ES-I3 (cell line): ENCODE data around the gene SGF29.
"Not testable (repeated sequence)": the region's sequence is repeated elsewhere in the genome, so short reads cannot be mapped to it uniquely, and the experiment has no call there.

Experiments used
- H3K36me3 ChIP-seq: 2 replicates; pipeline ENCODE4 v1.6.1; 2013; ENCODE audit warnings: mild to moderate bottlenecking, low read length, control low read depth, moderate library complexity; ENCODE audit not compliant: insufficient read depth
- H3K4me1 ChIP-seq: 2 replicates; pipeline ENCODE4 v1.6.1; 2013; ENCODE audit warnings: mild to moderate bottlenecking, control low read depth, low read length; ENCODE audit not compliant: insufficient read depth
- H3K9ac ChIP-seq: 2 replicates; pipeline ENCODE4 v1.6.1; 2013; ENCODE audit warnings: low read depth, mild to moderate bottlenecking, low read length, moderate library complexity
- H3K9me3 ChIP-seq: 2 replicates; pipeline ENCODE4 v1.6.1; 2013; ENCODE audit warnings: mild to moderate bottlenecking, low read length, moderate library complexity; ENCODE audit not compliant: control insufficient read depth, insufficient read depth

Gene SGF29

DNA sequence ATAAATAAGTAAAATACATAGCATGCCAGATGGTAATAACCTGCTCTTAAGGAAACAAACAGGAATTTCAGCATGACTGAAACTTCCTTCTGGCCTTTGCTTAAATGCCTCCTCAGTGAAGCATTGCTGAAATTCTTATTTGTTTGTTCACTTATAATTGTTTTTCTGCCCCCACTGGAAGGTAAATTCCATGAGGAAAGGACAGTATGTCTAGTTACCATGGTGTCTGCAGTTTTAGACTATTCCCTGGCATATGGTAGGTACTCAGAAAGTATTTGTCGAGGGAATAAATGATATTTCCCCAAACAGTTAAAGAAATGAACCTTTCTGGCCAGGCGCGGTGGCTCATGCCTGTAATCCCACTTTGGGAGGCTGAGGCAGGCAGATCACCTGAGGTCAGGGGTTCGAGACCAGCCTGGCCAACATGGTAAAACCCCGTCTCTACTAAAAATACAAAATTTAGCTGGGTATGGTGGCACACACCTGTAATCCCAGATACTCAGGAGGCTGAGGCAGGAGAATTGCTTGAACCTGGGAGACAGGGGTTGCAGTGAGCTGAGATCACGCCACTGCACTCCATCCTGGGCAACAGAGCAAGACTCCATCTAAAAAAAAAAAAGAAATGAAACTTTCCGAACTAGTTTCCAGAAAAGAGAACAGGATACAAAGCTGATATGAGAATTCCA lies 26.5 kb upstream of the SGF29 start:
- H3K4me1 ChIP-seq, H3K36me3 ChIP-seq, H3K9me3 ChIP-seq, H3K9ac ChIP-seq: not testable (repeated sequence)

DNA sequence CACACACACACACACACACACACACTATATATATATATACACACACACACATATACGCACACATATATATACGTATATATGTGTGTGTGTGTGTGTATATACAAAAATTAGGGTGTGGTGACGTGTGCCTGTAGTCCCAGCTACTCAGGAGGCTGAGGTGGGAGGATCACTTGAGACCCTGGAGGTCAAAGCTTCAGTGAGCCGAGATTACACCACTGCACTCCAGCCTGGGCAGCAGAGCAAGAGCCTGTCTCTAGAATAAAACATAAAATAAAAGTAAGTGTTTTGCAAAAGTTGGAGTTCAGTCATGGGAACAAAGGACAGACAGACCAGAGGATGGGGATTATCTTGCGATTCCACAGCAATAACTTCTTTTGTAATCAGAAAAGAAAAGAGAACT lies 25.7 kb upstream of the SGF29 start:
- no peaks in the 10 kb centered on the region for H3K4me1 ChIP-seq
- no peaks in the 10 kb centered on the region; the same call in 1 of the 2 replicates for H3K9me3 ChIP-seq
- no peaks in the 10 kb centered on the region for H3K36me3 ChIP-seq
- no peak overlapping the region for H3K9ac ChIP-seq

DNA sequence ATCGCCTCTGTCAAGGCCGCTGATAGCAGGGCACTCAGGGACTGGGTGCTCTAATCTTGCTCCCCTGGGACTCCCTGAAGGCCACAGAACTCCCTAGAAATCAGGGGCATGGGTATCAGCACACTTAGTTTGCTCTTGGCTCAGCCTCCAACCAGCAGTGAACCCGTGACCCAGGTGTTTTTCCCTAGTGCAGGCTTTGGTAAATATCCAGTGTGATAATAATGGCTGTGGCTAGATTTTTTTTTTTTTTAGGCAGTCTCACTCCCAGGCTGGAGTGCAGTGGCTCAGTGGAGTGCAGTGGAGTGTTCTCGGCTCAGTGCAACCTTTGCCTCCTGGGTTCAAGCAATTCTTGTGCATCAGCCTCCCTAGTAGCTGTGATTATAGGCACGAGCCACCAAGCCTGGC lies 25.3 kb upstream of the SGF29 start:
- H3K4me1 ChIP-seq: no peaks in the 10 kb centered on the region
- no peaks in the 10 kb centered on the region; the same call in 1 of the 2 replicates for H3K9me3 ChIP-seq
- H3K9ac ChIP-seq: no peak overlapping the region
- H3K36me3 ChIP-seq: no peaks in the 10 kb centered on the region

DNA sequence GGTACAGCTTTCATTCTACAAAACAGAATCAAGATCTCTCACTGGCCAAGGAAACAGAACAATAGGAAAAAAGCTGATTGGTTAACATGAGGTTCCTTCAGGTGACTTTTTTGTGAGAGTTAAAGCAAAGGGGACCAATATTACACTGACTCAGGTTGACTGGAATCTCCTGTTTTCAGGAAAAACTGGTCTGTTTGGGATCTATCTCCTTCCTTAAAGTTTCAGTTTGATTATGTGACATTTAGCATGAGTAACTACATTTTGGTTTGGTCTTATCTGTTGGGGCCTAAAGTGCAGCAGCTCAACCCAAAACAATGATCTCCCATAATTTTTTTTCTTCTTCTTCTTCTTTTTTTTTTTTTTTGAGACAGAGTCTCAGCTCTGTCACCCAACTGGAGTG lies 24.6 kb upstream of the SGF29 start:
- no peaks in the 10 kb centered on the region for H3K4me1 ChIP-seq
- no peaks in the 10 kb centered on the region; the same call in 1 of the 2 replicates for H3K9me3 ChIP-seq
- H3K9ac ChIP-seq: no peak overlapping the region
- no peaks in the 10 kb centered on the region for H3K36me3 ChIP-seq

DNA sequence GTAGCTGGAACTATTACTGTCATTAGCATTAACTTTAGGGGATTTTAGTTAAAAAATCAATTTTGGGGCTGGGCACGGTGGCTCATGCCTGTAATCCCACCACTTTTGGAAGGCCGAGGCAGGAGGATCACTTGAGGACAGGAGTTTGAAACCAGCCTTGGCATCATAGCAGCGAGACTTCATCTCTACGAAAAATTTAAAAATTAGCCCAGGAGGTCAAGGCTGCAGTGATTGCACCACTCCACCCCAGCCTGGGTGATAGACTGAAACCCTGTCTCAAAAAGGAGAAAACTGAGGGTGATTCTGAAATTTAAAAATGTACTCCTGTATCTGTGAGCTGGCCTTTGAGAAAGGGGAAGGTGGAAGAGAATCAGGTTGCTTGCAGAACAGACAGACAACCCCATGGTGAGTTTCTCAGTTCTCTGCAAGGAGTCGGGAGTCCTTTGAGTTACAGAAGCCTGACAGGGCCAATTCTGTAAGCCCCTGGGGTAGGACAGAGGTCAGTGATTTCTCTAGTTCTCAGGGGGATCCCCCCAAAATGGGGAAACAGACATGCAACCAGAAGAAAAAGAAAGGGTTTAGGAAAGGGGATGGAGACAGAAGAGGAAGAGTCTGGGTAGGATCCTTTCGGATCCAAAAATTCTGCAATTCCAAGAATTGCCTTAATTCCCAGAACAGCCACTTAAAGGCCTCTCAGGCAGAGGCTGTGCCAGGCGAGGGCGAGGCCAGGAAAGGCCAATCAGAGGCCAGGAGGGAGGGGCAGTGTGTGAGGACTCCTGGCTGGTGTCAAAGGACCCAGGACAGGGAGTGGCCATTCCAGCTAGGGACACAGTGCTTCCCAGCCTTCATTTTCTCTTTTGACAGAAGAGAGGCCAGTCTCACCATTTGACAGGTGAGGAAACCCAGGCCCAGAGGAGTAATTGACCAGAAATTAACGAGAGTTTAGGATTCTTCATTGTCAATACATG lies 21.7 kb upstream of the SGF29 start:
- Histone ChIP-seq H3K9ac (0 out of 2 replicates have a peak overlapping the region, but pooled peaks have one; percentile 9), H3K36me3 (no peaks in the 10 kb centered on the region), H3K4me1 (no peaks in the 10 kb centered on the region), H3K9me3 (no peaks in the 10 kb centered on the region)

DNA sequence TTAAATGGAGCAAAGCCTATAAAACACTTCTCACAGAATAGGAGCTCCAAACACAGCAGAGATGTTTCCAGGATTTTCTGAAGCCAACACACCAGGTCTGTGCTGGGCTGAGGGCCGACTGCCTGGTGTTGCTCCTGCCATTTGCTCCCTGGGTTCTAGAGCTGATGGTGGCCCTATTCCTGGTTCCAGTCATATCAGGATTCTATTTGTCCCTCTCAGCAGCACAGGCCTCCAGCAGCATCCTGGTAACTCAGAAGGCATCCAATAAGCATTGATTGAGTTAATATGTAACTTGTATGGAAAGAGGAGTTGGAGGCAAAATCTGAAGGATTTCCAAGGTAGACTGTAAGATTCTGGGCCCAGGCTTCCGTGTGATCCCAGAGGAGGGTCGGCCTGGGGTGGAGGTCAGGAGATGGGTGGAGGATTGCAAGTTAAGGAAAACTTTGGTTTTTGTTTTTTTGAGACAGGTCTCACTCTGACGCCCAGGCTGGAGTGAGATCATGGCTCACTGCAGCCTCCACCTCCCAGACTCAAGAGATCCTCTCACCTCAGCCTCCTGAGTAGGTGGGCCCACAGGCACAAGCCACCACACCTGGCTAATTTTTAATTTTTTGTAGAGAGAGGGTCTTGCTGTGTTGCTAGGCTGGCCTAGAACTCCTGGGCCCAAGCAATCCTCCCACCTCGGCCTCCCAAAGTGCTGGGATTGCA lies 20.6 kb upstream of the SGF29 start:
- H3K9ac ChIP-seq: no peak overlapping the region
- H3K4me1 ChIP-seq: no peaks in the 10 kb centered on the region
- no peaks in the 10 kb centered on the region for H3K36me3 ChIP-seq
- no peaks in the 10 kb centered on the region for H3K9me3 ChIP-seq

DNA sequence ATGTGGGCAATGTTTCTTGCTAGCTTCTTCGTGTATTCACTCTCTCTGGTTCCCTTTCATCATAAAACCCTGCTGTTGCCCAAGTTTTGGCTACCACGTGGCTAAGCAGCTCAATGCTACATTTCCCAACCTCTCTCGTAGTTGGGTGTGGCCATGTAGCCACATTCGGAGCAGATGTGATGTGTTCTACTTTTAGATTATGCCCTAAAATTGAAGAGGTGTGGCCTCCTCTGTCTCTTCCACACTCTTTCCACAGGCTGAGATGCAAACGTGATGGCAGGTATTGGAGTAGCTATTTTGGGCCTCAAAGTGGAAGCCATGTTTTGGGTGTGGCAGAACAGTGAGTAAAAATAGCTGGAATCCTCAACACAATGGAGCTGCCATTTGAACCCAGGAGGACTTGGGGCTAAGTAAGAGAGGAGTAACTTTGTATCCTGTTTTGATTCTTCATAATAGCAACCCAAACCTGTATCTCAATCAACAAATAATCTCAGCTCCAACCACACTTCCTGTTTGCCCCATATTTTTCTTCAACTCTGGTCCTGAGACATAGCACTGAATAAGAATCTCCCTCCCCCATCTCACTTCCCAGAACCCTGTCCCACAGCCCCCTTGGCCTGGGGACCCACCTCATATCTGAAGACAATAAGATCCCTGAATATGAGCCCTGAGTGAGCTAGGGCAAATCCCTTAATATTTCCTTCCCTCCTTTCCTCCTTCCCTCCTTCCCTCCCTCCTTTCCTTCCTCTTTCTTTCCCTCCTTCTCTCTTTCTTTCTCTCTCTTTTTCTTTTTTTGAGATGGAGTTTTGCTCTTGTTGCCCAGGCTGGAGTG lies 19.0 kb upstream of the SGF29 start:
- H3K4me1 ChIP-seq: no peaks in the 10 kb centered on the region
- no peak overlapping the region for H3K9ac ChIP-seq
- no peaks in the 10 kb centered on the region for H3K9me3 ChIP-seq
- no peaks in the 10 kb centered on the region for H3K36me3 ChIP-seq

DNA sequence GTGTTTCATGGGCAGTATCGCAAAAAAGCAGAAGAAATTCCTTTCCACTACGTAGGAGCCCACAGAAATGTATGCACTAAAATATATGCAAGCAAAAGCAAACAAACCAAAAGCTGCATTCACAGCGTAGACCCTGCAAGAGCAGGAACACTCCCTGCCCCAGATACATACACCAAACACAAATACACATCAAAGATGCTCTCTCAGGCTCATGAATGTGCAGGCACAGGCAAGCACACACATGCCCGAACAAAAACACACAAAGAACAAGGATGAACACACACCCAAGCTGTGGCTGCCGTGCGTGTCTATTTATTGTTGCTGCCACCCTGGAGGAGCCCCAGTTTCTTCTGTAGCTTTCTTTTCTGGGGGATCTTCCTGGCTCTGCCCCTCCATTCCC lies 16.6 kb upstream of the SGF29 start:
- H3K36me3 ChIP-seq: no peaks in the 10 kb centered on the region
- no peak overlapping the region for H3K9ac ChIP-seq

DNA sequence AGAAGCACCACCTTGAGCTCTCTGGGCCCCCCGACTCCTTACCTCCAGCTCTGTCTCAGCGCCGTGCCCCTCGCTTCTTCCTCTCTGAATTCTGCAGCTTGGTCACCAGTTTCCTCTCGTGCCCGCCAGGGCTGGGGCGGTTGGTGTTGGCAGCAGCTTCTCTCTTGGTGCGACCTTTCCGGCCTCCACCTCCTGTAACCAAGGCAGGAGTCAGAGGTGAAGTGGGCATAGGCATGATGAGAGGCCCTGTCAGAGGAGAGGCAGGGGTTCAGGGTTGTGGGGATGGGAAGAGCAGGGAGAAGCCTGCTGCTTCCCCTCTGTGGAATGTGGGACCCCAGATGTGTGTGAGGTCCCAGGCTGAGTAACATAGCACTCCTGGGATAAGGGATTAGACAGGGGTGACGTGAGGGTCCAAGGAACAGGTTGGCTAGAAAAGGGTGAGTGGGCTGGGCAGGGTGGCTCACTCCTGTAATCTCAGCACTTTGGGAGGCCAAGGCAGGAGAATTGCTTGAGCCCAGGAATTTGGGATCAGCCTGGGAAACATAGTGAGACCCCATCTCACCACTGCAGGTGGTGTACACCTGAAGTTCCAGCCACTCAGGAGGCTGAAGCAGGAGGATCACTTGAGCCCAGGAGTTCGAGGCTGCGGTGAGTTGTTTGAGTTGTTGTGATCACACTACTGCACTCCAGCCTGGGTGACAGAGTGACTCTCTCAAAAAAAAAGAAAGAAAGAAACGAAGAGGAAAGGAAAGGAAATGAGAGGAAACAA lies 15.6 kb upstream of the SGF29 start:
- no peak overlapping the region for H3K9ac ChIP-seq
- H3K36me3 ChIP-seq: no peaks in the 10 kb centered on the region
- no peaks in the 10 kb centered on the region for H3K4me1 ChIP-seq
- H3K9me3 ChIP-seq: no peaks in the 10 kb centered on the region

More for the DNA sequence above, 16.6 kb upstream of the SGF29 start:
- no peaks in the 10 kb centered on the region for H3K9me3 ChIP-seq
- no peaks in the 10 kb centered on the region for H3K4me1 ChIP-seq

DNA sequence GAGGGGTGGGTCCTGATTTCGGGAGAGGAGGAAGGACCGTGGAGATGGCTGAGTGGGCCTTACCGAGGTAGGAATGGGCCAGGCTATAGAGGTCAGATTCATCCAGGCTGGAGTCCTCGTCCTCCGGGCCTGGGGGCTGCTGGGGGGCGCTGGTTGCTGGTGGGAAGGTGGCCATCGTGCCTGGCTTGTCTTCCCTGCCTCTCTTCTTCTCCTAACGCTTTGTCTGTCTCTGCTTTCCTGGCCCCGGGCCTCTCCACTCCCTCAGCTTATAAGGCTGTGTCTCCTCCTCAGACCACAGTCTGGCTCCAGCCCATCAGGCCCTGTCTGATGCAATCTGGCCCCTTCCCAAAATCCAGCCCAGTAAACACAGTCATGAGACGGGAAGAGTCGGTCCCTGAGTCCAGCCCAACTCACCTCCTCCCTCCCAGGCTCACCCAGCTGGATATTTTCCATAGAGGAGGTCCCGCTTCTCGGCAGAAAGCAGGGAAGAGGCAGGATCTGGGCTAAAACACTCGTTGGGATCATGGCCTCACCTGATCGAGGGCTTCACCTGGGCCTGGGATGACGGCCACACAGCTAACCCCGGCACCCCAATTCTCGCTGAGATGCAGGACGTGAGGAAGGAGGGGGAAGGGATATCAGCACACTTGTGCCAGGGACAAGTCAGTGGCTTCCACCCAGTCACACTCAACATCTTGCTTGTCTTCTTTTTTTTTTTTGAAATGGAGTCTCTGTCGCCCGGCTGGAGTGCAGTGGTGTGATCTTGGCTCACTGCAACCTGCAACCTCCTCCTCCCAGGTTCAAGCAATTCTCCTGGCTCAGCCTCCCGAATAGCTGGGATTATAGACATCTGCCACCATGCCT lies 14.8 kb upstream of the SGF29 start, which contains the start of gene NUPR1:
Gene NUPR1 (minus strand): TSS at position 242 of the 864 bp plus-strand sequence. CDS start 67 bp downstream, at position 175.
- no peak within 1 kb of the TSS for H3K9ac ChIP-seq
- H3K9me3 ChIP-seq: no peaks in the 10 kb centered on the region
- no peaks in the 10 kb centered on the region for H3K36me3 ChIP-seq
- no peaks in the 10 kb centered on the region for H3K4me1 ChIP-seq

DNA sequence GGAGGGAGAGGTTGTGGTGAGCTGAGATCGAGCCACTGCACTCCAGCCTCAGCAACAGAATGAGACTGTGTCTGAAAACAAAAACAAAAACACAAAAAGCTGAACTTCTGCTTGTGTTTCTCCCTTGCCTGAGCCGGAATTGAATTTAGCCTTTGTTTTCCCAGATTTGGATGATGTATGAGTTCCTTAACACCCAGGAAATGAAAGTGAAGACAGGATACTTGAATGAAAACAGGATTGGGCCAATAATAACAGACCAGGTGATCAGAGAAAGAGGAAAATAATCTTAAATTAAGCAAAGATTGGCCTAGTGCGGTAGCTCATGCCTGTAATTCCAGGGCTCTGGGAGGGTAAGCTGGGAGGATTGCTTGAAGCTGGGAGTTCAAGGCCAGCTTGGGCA lies 13.4 kb upstream of the SGF29 start:
- Histone ChIP-seq H3K36me3 (no peaks in the 10 kb centered on the region), H3K9me3 (no peaks in the 10 kb centered on the region), H3K4me1 (no peaks in the 10 kb centered on the region), H3K9ac (no peak overlapping the region)

DNA sequence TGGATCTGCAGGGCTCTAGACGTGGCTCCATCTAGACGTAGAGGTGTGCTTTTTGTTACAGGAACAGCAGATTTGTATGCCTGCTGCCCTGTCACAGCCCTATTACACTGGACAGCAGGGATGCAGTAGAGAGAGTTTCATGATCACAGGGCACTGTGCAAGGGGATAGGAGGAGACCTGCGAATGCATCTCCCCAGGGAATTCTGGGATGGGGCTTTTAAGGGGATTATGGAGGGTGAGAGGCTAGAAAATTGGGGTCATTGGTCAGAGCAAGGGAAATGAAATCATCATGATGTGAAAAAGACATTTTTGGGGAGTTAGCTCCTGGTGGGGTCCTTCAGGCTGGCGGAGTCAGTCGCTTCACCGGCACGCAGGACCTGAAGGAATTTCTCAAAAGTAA lies 11.1 kb upstream of the SGF29 start:
- H3K9me3 ChIP-seq: no peaks in the 10 kb centered on the region
- no peaks in the 10 kb centered on the region for H3K36me3 ChIP-seq
- H3K9ac ChIP-seq: no peak overlapping the region
- no peaks in the 10 kb centered on the region for H3K4me1 ChIP-seq
